Astrocyte (in vitro differentiated cells and primary cell): ENCODE data around the gene DCHS2. TPM values are rescaled to one million over a fixed set of nuclear protein-coding genes. Genes with fewer than 3 reads are reported as not detected.

Source experiments
- DNase-seq: peaks from one replicate; pipeline ENCODE4 v3.0.0-alpha.2; 2010; ENCODE audit warnings: low read depth
- FAIRE-seq: peaks from 2 replicates; lab custom pipeline; 2011; peaks lifted over from hg19 to GRCh38; lab: Jason Lieb, UNC
- H2AFZ ChIP-seq: 2 replicates; pipeline ENCODE4 v1.6.0; 2012; ENCODE audit warnings: low read depth, low read length, inconsistent platforms
- H3K27ac ChIP-seq: 2 replicates; pipeline ENCODE4 v1.5.1; 2011; ENCODE audit warnings: low read depth, low read length, inconsistent platforms
- H3K27me3 ChIP-seq: 2 replicates; pipeline ENCODE4 v1.6.0; 2011; ENCODE audit warnings: low read length, inconsistent platforms; ENCODE audit not compliant: insufficient read depth
- H3K36me3 ChIP-seq: 2 replicates; pipeline ENCODE4 v1.5.1; 2011; ENCODE audit warnings: low read length, inconsistent platforms; ENCODE audit not compliant: insufficient read depth
- H3K4me1 ChIP-seq: 2 replicates; pipeline ENCODE4 v1.5.1; 2011; ENCODE audit warnings: low read length, inconsistent platforms; ENCODE audit not compliant: insufficient read depth
- H3K4me2 ChIP-seq: 2 replicates; pipeline ENCODE4 v1.6.0; 2012; ENCODE audit warnings: low read length, inconsistent platforms
- H3K4me3 ChIP-seq: 2 replicates; pipeline ENCODE4 v1.5.1; 2011; ENCODE audit warnings: low read depth, mild to moderate bottlenecking, low read length, inconsistent platforms; ENCODE audit not compliant: insufficient read depth
- H3K79me2 ChIP-seq: 2 replicates; pipeline ENCODE4 v1.6.0; 2012; ENCODE audit warnings: mild to moderate bottlenecking, low read length, inconsistent platforms; ENCODE audit not compliant: insufficient read depth
- H3K9ac ChIP-seq: 2 replicates; pipeline ENCODE4 v1.6.0; 2012; ENCODE audit warnings: mild to moderate bottlenecking, low read length, inconsistent platforms
- H3K9me3 ChIP-seq: 2 replicates; pipeline ENCODE4 v1.5.1; 2012; ENCODE audit warnings: low read depth, mild to moderate bottlenecking, low read length, inconsistent platforms; ENCODE audit not compliant: insufficient read depth
- H4K20me1 ChIP-seq: 2 replicates; pipeline ENCODE4 v1.6.0; 2012; ENCODE audit warnings: low read length, inconsistent platforms; ENCODE audit not compliant: insufficient read depth
- H3K27ac Mint-ChIP-seq: one replicate; pipeline ENCODE4 v1.8.0; 2021; ENCODE audit warnings: mild to moderate bottlenecking, mixed read lengths; ENCODE audit not compliant: unreplicated experiment
- H3K27me3 Mint-ChIP-seq: one replicate; pipeline ENCODE4 v1.8.0; 2021; ENCODE audit warnings: low read depth, mixed read lengths; ENCODE audit not compliant: unreplicated experiment
- H3K36me3 Mint-ChIP-seq: one replicate; pipeline ENCODE4 v1.8.0; 2021; ENCODE audit warnings: low read depth, mixed read lengths; ENCODE audit not compliant: unreplicated experiment
- H3K4me1 Mint-ChIP-seq: one replicate; pipeline ENCODE4 v1.8.0; 2021; ENCODE audit warnings: low read depth, mixed read lengths; ENCODE audit not compliant: unreplicated experiment
- H3K4me3 Mint-ChIP-seq: one replicate; pipeline ENCODE4 v1.8.0; 2021; ENCODE audit warnings: mild to moderate bottlenecking, moderate library complexity, mixed read lengths; ENCODE audit not compliant: unreplicated experiment
- H3K9me3 Mint-ChIP-seq: one replicate; pipeline ENCODE4 v1.8.0; 2021; ENCODE audit warnings: mild to moderate bottlenecking, mixed read lengths; ENCODE audit not compliant: unreplicated experiment
- CTCF ChIP-seq: IDR thresholded peaks from 2 replicates; pipeline ENCODE4 v1.5.1; 2011; ENCODE audit warnings: low read depth, mild to moderate bottlenecking, inconsistent platforms, low read length, moderate library complexity; ENCODE audit not compliant: insufficient read depth
- EZH2 ChIP-seq: IDR thresholded peaks from 2 replicates; pipeline ENCODE4 v1.6.1; 2012; ENCODE audit warnings: mild to moderate bottlenecking, low read length, inconsistent platforms; ENCODE audit not compliant: insufficient read depth
- total RNA-seq: library from RNA; stranded (reverse); gene quantifications from 2 replicates; pipeline ENCODE4 v1.2.1, GENCODE V29; 2021

Gene DCHS2
- total RNA-seq, 1 donor from 2014 or later, result 0.25 TPM

GRCh38 chr4:154345359-154345758, 146.2 kb downstream of the DCHS2 start:
- no peaks in the 10 kb centered on the region for H3K9me3 ChIP-seq
- H3K9me3 Mint-ChIP-seq, result no peaks in the 10 kb centered on the region
- no peaks in the 10 kb centered on the region for H3K36me3 Mint-ChIP-seq
- no peaks in the 10 kb centered on the region for H4K20me1 ChIP-seq
- FAIRE-seq (no peak), DNase-seq (no peak)
- no peak overlapping the region for H2AFZ ChIP-seq
- H3K27ac ChIP-seq, result no peak overlapping the region
- no peaks in the 10 kb centered on the region for H3K36me3 ChIP-seq
- no peak overlapping the region for H3K4me3 ChIP-seq
- H3K27ac Mint-ChIP-seq, result no peak overlapping the region
- no peak overlapping the region for H3K4me2 ChIP-seq
- H3K4me3 Mint-ChIP-seq, result no peak overlapping the region
- no peaks in the 10 kb centered on the region for H3K4me1 ChIP-seq
- no peaks in the 10 kb centered on the region for H3K4me1 Mint-ChIP-seq
- no peaks in the 10 kb centered on the region for H3K27me3 Mint-ChIP-seq
- no peaks in the 10 kb centered on the region for H3K27me3 ChIP-seq
- no peak overlapping the region for H3K9ac ChIP-seq
- TF ChIP-seq CTCF, result no peak
- H3K79me2 ChIP-seq, result no peaks in the 10 kb centered on the region

GRCh38 chr4:154344686-154345085, 146.9 kb downstream of the DCHS2 start:
- no peak overlapping the region for H3K4me2 ChIP-seq
- Mint-ChIP-seq H3K4me3 (no peak overlapping the region), H3K36me3 (no peaks in the 10 kb centered on the region), H3K27me3 (no peaks in the 10 kb centered on the region), H3K9me3 (no peaks in the 10 kb centered on the region), H3K27ac (no peak overlapping the region), H3K4me1 (no peaks in the 10 kb centered on the region)
- no peaks in the 10 kb centered on the region for H3K4me1 ChIP-seq
- H3K4me3 ChIP-seq, result no peak overlapping the region
- DNase-seq (no peak), FAIRE-seq (no peak)
- H3K9me3 ChIP-seq, result no peaks in the 10 kb centered on the region
- H3K36me3 ChIP-seq, result no peaks in the 10 kb centered on the region
- no peaks in the 10 kb centered on the region for H4K20me1 ChIP-seq
- TF ChIP-seq CTCF (no peak), EZH2 (no peak)
- no peak overlapping the region for H2AFZ ChIP-seq
- H3K27ac ChIP-seq, result no peak overlapping the region
- no peak overlapping the region for H3K9ac ChIP-seq
- no peaks in the 10 kb centered on the region for H3K27me3 ChIP-seq
- no peaks in the 10 kb centered on the region for H3K79me2 ChIP-seq

- no peaks in the 10 kb centered on the region for H3K4me1 ChIP-seq
- Mint-ChIP-seq H3K9me3 (no peaks in the 10 kb centered on the region), H3K27ac (no peak overlapping the region), H3K27me3 (no peaks in the 10 kb centered on the region), H3K36me3 (no peaks in the 10 kb centered on the region), H3K4me1 (no peaks in the 10 kb centered on the region), H3K4me3 (no peak overlapping the region)
- FAIRE-seq, result no peak
- H3K27ac ChIP-seq, result no peak overlapping the region
- no peak overlapping the region for H3K4me2 ChIP-seq
- H3K4me3 ChIP-seq, result no peak overlapping the region
- no peaks in the 10 kb centered on the region for H3K9me3 ChIP-seq
- no peak for DNase-seq
- H2AFZ ChIP-seq, result no peak overlapping the region
- no peaks in the 10 kb centered on the region for H3K36me3 ChIP-seq
- H3K9ac ChIP-seq, result no peak overlapping the region
- H4K20me1 ChIP-seq, result no peaks in the 10 kb centered on the region
- H3K27me3 ChIP-seq, result no peaks in the 10 kb centered on the region
- TF ChIP-seq CTCF (no peak), EZH2 (no peak)
- H3K79me2 ChIP-seq, result no peaks in the 10 kb centered on the region
These were observed 147.9 kb downstream of the DCHS2 start for GRCh38 chr4:154343651-154344050.
